ENCODE results near the gene PSME3. TPM values are rescaled to one million over a fixed set of nuclear protein-coding genes. Genes with fewer than 3 reads are reported as not detected.

The PSME3 gene, protein sequence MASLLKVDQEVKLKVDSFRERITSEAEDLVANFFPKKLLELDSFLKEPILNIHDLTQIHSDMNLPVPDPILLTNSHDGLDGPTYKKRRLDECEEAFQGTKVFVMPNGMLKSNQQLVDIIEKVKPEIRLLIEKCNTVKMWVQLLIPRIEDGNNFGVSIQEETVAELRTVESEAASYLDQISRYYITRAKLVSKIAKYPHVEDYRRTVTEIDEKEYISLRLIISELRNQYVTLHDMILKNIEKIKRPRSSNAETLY
- 138 and 142 TPM in 2 replicates for total RNA-seq

DNA sequence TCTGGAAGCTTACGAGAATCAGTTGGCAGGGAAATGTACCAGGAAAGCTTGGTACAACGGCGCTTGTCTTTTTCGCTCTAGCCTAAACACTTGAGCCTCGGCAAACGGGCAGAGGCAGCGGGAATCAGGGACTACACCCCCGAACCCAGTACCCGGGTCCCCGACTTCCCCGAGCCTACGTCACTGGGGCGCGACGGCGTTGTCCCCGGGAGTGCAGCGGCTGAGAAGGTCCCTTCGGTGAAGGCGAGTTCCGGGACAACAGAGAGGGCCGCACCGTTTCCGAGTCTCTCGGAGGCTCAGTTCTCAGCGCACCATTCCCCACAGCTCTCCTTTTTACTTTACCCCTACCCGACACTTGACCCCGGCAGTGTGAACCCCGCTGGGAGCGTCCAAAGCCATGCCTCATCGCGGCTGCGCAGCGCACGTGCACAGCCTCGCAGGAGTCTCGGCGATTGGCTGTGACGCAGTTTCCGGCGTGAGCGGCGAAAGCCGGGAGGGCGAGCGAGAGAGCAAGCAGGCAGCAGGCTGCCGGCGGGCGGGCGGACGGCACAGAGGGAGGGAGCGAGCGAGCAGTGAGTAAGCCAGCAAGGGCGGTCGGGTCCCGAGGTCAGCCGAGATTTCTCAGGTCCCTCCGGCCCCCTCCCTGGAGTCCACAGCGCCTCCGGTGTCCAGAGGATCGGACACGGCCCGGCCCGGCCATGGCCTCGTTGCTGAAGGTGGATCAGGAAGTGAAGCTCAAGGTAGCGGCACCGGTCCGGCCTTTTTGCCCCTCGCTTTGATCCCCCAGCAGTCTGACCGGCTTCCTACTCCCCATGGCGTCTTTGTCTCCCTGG is at the start of gene PSME3:
Gene PSME3 (plus strand): TSS at position 464 of the 833 bp plus-strand sequence. CDS start 235 bp downstream, at position 699.
- intact Hi-C loops (cut with micrococcal nuclease): loop anchor here (1.0 kb wide), 2 partner anchors 9 to 165 kb away; partner anchors contain the start of genes BECN1 and RPL27

DNA sequence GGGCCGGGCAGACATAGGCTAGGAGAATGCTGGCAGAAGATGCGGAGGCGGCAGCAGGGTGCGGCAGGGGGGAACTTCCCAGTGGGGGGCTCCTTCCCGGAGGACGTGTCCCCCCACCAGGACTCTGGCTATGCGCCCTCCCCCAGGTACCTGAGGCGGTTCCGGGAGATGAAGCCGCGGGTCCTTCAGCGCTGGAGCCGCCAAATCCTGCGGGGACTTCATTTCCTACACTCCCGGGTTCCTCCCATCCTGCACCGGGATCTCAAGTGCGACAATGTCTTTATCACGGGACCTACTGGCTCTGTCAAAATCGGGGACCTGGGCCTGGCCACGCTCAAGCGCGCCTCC is 49.4 kb upstream of the PSME3 start:
- intact Hi-C loops (cut with micrococcal nuclease): no loop called here

DNA sequence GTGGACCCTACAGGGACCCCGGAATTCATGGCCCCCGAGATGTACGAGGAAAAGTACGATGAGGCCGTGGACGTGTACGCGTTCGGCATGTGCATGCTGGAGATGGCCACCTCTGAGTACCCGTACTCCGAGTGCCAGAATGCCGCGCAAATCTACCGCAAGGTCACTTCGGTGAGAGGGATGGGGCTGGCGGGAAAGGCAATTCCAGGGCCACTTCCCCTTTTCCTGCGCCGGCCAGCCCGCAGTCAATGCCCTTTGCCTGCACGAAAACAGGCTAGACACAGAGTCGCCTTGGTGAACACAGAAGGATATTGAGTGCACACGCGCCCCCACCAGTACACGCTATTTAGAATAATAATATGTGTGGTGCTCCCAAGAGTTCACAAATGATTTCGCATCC is 48.8 kb upstream of the PSME3 start:
- intact Hi-C loops (cut with micrococcal nuclease): no loop called here

DNA sequence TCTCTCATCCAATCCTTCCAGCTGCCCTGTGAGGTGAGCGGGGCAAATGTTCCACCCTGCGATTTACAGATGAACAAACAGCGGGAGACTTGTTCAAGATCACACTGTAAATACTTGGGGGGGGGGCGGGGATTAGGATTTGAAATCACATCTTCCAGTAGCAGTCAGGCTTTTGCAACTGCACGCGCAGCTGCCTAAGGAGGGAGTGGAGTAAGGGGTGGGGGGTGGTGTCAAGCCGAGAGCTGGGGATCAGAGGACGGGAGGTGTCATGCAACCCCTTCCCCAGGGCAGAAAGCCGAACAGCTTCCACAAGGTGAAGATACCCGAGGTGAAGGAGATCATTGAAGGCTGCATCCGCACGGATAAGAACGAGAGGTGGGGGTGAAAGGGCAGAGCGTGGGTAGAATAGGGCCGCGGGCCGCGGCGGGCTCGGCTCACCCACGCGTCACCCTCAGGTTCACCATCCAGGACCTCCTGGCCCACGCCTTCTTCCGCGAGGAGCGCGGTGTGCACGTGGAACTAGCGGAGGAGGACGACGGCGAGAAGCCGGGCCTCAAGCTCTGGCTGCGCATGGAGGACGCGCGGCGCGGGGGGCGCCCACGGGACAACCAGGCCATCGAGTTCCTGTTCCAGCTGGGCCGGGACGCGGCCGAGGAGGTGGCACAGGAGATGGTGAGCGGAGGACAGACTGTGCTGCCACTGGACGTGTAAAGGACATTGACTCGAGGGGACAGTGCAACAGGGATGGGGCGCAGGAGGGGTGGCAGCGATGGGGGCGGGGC is 48.2 kb upstream of the PSME3 start:
- intact Hi-C loops (cut with micrococcal nuclease): no loop called here

DNA sequence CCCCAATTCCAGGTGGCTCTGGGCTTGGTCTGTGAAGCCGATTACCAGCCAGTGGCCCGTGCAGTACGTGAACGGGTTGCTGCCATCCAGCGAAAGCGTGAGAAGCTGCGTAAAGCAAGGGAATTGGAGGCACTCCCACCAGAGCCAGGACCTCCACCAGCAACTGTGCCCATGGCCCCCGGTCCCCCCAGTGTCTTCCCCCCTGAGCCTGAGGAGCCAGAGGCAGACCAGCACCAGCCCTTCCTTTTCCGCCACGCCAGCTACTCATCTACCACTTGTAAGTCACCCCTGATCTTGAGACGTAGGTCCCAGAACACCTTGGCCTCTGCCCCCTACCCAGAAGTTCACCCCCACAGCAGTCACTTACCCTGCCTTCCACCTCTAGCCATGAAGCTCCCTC is 45.9 kb upstream of the PSME3 start:
- intact Hi-C loops (cut with micrococcal nuclease): no loop called here

DNA sequence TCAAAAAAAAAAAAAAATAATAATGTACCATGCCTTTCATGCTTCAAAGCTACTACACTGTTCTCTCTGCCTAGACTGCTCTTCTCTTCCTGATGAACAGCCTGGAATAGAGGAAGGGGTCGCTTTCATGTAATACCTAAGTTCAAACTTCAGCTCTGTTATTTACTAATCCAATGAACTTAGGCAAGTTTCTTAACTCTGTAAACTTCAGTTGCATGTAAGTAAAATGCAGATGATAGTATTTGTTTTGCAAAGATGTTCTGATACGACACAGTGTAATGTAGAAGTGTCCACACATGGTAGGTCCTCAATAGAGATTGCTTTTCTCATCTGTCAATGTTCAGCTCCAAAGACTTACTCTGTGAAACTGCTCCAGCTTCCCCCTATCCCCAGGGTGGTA is 41.2 kb upstream of the PSME3 start:
- intact Hi-C loops (cut with micrococcal nuclease): no loop called here

DNA sequence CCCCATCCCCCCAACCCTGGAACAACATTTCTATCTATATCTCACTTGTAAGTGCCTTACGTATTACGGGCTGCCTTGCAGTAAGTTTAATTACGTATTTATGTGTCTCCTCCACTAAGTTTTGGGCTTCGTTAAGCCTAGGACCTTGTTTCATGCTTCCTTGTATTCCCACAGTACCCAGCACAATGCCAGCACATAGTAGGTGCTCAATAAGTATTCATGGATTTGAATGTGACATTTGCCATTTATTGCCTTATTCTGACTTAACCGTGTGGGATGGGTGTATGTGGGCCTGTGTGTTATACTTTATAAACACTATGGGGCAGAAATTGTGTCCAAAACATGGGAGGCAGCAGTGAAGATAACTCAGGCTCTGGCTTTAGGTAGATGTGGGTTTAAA is 40.7 kb upstream of the PSME3 start:
- intact Hi-C loops (cut with micrococcal nuclease): no loop called here

DNA sequence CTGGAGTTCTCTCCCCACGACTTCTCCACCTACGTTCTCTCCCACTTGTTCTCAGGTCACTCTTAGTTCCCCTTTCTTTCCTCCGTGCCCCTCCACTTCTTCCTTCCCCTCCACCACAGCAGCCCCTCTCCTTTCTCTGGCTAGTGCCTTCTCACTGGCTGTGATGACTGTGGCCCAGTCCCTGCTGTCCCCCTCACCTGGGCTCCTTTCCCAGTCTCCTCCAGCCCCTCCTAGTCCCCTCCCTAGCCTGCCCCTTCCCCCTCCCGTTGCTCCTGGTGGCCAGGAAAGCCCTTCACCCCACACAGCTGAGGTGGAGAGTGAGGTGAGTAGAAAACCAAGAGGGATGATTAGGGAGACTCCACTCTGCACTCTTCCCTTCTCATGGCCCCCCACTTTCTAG is 38.1 kb upstream of the PSME3 start:
- intact Hi-C loops (cut with micrococcal nuclease): no loop called here

DNA sequence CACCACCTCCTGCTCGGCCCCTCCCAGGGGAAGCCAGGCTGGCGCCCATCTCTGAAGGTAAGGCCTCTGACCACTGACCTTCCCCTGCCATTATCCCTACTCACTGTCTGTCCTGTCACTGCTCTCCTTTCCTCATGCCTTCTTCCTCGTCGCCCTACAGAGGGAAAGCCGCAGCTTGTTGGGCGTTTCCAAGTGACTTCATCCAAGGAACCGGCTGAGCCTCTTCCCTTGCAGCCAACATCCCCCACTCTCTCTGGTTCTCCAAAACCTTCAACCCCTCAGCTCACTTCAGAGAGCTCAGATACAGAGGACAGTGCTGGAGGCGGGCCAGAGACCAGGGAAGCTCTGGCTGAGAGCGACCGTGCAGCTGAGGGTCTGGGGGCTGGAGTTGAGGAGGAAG is 37.7 kb upstream of the PSME3 start:
- intact Hi-C loops (cut with micrococcal nuclease): no loop called here

DNA sequence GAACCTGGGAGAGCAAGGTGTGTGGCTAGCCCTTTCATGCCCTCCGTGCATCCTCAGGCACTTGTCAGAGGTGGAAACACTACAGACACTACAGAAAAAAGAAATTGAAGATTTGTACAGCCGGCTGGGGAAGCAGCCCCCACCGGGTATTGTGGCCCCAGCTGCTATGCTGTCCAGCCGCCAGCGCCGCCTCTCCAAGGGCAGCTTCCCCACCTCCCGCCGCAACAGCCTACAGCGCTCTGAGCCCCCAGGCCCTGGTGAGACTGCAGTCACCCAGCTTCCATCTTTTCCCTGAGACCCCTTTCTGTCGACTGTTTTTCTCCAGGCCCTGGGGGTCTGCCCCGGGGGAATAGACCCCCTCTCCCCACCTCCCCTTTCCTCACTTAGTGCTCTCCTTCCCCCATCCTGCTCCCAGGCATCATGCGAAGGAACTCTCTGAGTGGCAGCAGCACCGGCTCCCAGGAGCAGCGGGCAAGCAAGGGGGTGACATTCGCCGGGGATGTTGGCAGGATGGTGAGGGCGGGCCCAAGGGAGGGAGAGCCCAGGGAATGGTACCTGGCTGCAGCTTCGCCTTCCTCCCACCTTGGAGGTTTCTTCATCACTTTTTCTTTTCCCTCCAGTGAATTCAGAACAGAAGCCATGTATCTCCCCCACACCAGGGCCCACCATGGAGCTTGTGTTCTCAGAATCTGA is 37.0 kb upstream of the PSME3 start:
- intact Hi-C loops (cut with micrococcal nuclease): no loop called here

DNA sequence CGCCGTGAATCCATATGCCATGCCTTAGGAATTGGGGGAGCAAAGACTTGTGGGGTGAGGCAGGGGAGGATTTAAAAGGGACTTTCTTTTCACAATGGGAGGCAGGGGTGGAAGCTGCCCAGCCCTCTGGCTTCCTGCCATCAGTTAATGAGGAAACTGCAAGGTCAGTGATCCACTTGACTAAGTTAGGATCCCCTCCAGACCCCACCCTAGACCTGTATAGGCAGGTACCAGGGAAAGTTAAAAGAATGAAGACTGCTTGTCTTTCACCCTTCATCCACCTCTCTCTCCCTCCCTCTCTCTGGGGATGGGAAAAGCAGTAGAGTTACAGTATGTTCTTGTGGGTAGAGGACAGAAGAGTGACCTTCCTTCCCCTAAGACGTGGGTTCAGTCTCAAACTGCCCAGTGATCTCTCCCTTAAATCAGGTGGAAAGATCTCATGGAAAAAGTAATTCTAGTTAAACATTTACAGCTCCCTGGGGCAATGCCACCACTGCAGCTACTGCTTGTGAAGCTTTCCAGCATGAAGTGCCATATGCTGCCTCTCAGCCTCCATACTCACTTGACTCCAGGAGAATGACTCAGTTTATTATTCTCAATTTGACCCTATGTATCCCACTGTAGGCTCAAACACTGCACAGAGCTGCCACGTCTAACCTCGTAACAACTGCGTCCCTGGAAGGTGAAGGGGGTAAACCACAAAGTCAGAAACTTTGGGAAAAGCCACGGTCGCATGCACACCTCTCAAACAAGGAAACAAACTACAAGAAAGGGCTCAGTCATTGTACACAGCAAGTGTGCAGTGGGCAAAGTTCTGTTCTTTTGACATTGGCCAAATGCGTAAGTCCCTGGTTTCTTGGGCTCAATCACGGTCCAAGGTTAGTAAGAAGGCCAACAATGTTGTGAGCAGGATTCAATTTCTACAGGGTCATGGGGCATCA is 35.9 kb upstream of the PSME3 start:
- intact Hi-C loops (cut with micrococcal nuclease): loop anchor here (1.0 kb wide), 2 partner anchors 24 to 27 kb away; partner anchors contain the start of genes BECN1 and VPS25

DNA sequence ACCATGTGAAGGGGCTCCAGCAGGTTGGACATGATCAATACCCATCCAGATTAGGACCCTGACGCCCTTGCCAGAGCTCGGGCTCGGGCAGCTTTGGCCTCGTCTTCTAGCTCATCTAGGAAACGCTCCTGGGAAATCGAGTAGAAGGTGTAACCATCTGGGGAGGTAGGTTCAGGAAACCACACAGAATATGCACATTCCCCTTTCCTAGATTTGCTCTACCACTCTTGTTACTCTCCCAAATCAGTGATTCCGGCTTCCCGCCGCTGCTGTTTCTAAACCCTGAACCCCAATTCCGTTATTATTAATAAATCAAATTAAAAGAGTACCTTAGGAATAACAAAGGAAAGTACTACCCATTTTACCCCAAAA is 35.2 kb upstream of the PSME3 start:
- intact Hi-C loops (cut with micrococcal nuclease): loop anchor here (1.0 kb wide), 2 partner anchors 25 to 26 kb away; partner anchors contain the start of genes BECN1 and VPS25

DNA sequence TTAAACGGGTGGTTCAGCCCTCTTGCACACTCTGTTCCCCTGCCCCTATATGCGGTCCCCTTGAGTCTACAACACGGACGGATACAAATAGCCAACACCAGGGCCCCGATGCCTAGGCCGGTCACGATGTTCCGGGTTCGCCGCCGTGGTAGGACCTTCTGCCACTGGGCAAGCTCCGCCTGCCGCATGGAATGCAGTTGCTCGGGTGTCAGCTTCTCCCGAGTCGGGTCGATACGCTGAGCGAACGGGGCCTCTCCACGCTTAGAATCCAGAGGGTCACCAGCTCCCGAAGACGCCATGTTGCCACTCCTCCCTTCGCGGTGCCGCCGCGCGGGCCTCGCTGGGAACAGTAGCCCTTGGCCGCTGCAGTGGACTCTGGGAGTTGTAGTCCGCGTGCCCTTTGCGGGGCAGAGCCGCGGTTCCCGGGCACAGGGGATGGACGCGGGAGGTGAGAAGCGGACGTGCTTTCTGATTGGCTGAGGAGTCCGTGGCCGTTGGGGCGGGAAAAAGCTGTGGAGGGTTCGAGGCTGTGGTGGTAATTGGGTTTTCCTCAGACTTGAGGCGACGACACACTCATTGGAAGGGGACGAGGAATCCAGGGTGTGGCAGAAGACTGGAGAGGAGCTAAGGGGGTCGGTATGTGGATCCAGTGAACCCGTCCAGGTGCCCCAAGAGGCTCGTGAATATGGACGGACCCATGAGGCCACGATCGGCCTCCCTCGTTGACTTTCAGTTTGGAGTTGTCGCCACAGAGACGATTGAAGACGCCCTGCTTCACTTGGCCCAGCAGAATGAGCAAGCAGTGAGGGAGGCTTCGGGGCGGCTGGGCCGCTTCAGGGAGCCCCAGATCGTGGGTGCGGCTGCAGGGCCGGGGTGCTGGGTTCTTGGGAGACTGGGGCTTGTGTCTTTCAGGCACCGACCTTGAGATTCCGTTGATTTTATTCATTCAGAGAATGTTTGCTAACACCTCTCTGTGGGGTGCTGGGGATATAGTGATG is 34.5 kb upstream of the PSME3 start, which contains the start of the genes CNTD1 and COA3:
Gene CNTD1 (plus strand): TSS at position 479 of the 998 bp plus-strand sequence. CDS start 207 bp downstream, at position 686.
Gene COA3 (minus strand): TSS at position 322 of the 998 bp plus-strand sequence. CDS start 23 bp downstream, at position 299.
- intact Hi-C loops (cut with micrococcal nuclease): loop anchor here (1.0 kb wide), 2 partner anchors 25 to 26 kb away; partner anchors contain the start of genes BECN1 and VPS25

DNA sequence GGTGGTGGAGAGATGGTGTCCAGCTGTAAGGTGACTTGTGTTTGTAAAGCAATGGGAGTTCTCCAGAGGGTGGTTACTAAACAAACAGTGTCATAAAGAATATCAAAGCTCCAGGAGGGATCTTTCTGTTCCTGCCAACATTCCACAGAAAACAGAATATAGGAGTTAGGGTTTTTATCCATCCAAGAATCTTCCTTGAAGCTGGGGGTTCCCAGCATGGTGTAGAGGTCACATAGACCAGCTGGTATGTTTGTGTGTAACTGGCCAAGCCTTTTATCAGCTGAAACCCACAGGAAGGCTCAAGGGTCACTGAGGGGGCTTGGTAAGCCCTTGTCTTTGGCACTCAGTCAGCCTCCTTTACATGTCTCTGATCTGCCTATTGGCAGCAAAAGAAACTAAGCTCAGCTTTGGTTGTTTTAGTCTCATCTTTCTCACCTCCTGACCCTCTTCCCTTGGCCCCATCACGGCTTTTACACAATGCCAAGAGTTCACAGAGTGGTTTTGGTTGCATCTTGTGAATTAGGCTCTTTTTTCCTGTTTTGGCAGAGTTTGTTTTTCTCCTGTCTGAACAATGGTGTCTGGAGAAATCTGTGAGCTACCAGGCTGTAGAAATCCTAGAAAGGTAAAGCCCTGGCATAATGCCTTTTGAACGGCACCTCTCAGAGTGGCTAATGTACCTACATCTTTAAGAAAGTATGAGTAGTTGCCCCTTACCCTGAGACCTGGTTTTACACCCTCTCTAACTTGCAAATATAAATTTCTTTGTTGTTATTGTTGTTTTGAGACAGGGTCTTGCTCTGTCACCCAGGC is 29.9 kb upstream of the PSME3 start:
- intact Hi-C loops (cut with micrococcal nuclease): no loop called here

DNA sequence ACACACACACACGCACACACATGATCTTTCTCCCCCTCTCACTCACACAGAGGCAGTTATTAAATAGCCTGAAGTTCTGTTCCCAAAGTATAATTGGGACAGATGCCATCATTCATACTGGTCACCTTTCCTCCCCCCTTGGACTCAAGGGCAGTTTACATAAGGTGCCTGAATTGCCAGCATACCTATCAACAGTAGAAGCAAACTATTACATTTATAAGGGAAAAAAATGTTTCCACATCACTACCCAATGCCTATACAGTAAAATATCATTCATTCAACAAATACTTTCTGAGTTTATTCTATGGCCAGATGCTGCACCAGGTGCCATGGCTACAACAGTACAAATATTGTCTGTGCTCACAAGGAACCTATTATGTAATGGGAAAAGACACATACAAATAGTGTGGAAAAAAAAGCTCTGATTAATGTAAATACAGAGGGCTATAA is 28.3 kb upstream of the PSME3 start:
- intact Hi-C loops (cut with micrococcal nuclease): no loop called here

DNA sequence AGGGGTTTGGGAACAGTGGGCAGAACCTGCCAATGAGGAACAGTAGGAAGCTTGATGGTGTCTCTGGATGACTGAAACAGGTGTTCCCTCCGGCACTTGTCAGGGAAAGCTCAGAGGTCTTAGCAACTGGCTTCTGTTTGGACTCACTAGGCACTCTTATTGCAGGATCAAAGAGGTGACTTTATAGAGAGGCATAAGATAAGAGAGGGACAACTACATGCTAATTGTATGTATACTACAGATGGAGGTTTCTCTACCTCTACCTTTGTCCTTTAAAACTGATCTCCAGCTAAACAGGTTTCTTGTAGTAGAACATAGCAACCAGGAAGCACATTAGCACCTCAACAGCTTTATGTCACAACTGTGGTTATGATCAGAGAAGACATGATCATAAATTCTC is 26.9 kb upstream of the PSME3 start:
- intact Hi-C loops (cut with micrococcal nuclease): no loop called here

DNA sequence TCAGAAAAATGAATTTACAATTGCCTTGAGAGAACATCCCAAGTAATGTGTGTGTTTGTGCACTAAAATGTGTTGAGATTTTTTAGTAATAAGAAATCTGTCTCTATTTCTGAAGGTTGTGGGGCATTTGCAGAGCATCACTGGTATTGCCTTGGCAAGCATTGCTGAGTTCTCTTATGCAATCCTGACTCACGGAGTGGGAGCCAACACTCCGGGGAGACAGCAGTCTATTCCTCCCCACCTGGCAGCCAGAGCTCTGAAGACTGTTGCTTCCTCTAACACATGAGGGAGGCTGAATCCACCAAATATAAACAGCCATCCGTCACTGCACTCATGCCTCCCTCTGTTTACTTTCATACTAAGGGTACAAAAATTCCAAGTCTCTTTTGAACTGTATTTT is 23.9 kb upstream of the PSME3 start:
- intact Hi-C loops (cut with micrococcal nuclease): no loop called here
